Endometrial microvascular endothelial cells (primary cell): ENCODE measurements around the gene CCDC102A. TPM values are rescaled to one million over a fixed set of nuclear protein-coding genes. Genes with fewer than 3 reads are reported as not detected.
"Not testable (repeated sequence)": the region's sequence is repeated elsewhere in the genome, so short reads cannot be mapped to it uniquely, and the experiment has no call there.

Experiments
- in situ Hi-C: cut with HindIII; loops from 2 replicates; pipeline ENCODE4 v1.10.0; 2017; ENCODE audit warnings: low sequenced_read_pairs, low pct_unique_long_range_greater_than_20kb; ENCODE audit errors: inconsistent ontology term
- total RNA-seq: library from RNA; depleted of rRNA; stranded (reverse); fragments of >200 nt; gene quantifications from one replicate; pipeline ENCODE4 v1.2.3, GENCODE V29; 2015; ENCODE audit errors: inconsistent ontology term

The CCDC102A gene
- total RNA-seq: 9.8 TPM

- in situ Hi-C loops: no loop called here
Measured at GRCh38 chr16:57536306-57537193, at the start of gene CCDC102A. CCDC102A (minus strand) TSS chr16:57536571; CDS start chr16:57529177, 7,394 bp downstream.

DNA sequence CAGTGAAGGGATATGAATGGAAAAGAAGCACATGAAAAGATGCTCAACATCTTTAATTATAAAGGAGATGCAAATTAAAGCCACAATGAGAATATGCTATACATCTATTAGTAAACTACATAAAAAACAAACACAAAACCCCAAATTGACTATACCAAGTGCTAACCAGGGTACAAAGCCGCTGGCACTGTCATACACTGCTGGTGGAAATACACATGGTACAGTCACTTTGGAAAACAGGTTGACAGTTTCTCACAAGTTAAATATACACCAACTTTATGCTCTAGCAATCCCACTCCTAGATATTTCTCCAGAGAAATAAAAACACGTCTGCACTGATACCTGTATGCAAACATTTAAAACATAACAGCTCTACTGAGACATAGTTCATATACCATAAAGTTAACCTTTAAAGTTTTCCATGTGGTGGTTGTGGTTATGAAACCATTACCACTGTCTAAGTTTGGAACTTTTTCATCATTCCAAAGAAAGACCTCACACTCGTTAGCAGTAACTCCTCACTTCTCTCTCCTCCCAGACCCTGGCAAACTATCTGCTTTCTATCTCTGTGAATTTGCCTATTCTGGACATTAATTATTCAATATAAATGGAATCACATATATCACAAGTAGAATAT is 48.8 kb upstream of the CCDC102A start:
- in situ Hi-C loops: no loop called here

DNA sequence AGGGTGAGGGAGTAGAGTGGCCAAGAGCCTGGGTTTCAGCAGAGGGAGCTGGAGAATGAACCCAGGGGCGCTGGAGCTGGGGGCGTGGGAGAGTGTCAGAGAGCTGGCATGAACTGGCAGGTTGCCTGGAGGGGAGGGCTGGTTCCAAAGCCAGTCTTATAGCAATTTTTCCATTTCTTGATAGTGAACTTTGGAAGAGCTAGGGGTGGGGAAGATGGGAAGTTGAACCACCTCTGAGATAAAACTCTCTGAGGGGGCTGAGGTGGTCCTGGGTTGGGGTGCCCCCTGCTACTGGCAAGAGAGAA is 42.9 kb upstream of the CCDC102A start:
- in situ Hi-C loops: no loop called here

DNA sequence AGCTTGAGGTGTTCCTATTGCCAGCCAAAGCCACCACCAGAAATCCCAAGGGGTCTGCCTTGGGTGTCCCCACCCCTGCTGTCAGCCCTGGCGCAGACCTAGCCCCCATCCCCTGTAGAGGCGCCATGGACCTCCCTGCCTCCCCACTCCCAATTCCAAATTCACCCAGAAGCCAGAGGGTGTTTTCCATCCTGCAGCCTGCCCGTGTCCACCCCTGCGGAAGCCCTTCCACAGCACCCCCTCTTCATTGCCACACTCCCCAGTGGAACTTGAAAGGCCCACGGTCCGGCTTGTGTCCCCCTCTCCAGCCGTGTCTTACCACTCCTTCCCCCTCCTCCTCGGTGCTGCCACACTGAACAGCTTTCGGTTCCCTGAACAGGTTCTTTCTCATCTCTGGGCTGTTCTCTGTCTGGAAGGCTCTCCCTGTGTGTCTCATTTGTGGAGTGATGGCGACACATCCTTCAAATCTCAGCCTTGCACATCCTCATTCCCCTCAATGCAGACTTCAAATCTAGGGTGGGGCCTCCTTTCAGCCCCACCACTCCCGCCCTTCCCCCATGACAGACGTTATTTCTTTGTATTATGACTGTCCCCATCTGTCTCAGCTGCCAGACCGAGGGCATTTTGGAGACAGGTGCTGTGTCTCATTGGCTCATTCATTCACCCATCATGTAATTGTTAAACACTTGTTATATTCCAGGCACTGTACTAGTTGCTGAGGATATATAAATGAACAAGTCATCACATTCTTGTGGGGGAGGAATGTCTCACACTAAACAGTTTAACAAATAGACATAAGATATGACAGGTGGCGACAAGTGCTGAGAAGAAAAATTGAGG is 42.4 kb upstream of the CCDC102A start:
- in situ Hi-C loops: no loop called here

DNA sequence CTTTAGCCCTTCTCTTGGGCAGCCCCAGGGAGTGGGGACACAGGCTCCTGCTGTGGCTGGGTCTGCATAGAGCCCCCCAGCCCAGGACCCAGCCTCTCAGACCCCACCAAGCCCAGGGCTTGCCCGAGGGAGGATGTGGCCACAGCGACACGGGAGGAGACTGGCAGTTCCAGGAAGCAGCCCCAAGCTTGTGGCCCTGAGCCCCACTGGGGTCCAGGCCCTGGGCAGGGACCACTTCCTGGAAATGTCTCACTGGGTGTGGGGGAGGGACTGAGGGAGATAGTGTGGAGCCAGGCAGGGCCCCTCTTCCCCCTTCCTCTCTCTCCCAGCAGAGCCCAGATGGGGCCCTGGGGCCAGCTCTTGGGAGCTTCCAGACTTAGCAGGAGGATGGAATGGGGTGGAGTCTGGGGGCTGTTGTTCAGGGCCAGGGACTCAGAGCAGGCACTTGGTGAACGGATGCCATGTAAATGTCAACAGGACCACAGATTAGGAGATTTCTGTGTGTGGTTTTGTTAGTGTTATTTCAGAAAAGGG is 41.4 kb upstream of the CCDC102A start:
- in situ Hi-C loops: no loop called here

DNA sequence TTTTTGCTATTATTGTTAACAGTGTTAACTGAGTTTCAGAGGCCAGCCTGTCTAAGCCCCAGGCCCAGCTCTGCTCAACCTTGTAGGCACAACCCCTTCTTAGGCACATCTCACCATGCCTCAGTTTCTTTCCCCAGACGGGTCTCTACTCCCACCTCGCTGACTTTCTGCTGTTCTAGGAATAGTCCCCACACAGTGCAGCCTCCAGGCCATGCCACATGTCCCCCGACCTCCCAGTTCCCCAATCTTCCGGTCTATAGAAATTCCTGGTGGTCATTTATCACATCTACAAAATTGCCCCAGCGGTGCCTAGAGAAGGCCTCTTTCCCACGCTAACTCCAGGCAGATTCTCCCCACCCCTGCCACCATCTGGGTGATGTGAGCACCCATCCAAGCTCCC is 40.8 kb upstream of the CCDC102A start:
- in situ Hi-C loops: no loop called here

GRCh38 chr16:57576429-57576870 is 40.1 kb upstream of the CCDC102A start:
- in situ Hi-C loops: no loop called here

GRCh38 chr16:57575468-57576277 is 39.3 kb upstream of the CCDC102A start:
- in situ Hi-C loops: no loop called here

- in situ Hi-C loops: no loop called here
Measured at GRCh38 chr16:57574646-57575467, 38.5 kb upstream of the CCDC102A start.

- in situ Hi-C loops: no loop called here
Measured at GRCh38 chr16:57574086-57574485, 37.7 kb upstream of the CCDC102A start.

DNA sequence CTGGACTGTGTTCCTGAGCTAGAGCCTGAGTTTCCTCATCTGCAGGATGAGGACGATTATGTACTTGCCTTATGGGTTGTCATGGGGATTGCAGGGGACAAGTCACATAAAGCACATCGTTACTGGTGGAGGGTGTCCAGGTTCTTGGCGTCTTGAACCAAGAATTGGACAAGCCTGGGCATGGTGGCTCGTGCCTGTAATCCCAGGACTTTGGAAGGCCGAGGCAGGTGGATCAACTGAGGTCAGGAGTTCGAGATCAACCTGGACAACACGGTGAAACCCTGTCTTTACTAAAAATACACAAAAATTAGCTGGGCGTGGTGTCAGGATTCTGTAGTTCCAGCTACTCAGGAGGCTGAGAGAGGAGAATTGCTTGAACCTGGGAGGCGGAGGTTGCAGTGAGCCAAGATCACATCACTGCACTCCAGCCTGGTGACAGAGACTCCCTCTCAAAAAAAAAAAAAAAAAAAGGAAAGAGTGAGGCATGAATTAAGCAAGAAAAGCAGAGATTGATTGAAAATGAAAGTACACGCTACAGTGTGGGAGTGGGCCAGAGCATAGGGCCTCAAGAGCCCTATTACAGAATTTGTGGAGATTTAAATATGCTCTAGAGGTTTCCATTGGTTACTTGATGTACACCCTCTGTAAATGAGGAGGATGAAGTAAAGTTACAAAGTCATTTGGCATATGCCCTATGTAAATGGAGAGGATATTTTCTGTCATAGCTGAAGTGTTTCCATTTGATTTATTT is 36.8 kb upstream of the CCDC102A start:
- in situ Hi-C loops: no loop called here

DNA sequence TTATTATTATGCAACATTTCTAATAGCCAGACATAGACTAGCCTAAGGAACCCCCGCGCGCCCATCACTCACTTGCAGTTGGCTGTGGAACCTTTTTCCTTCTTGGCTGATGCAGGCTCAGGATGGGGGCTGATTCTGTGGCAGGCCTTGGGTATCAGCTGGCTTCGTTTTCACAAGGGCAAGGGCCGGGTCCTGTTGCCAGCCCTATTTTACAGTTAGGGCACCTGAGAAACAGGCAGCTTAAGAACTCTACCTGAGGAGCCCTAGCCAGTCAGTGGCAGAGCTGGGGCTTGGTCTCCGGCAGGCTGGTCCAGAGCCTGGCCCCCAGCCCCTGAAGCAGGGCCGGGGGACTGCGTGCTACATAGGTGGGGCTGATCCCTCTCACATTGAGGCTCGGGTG is 34.7 kb upstream of the CCDC102A start:
- in situ Hi-C loops: no loop called here

GRCh38 chr16:57570301-57571070 is 34.1 kb upstream of the CCDC102A start:
- in situ Hi-C loops: no loop called here

DNA sequence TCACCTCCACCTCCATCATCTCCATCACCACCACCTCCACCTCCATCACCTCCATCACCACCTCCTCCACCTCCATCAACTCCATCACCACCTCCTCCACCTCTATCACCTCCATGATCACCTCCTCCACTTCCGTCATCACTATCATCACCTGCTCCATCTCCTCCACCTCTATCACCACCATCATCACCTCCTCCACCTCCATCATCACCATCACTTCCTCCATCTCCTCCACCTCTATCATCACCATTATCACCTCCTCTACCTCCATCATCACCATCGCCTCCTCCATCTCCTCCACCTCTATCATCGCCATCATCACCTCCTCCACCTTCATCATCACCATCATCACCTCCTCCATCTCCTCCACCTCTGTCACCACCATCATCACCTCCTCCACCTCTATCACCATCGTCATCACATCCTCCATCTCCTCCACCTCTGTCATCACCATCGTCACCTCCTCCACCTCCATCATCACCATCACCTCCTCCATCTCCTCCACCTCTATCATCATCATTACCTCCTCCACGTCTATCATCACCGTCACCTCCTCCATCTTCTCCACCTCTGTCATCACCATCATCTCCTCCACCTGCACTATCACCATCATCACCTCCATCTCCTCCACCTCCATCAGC is 33.1 kb upstream of the CCDC102A start:
- in situ Hi-C loops: no loop called here

DNA sequence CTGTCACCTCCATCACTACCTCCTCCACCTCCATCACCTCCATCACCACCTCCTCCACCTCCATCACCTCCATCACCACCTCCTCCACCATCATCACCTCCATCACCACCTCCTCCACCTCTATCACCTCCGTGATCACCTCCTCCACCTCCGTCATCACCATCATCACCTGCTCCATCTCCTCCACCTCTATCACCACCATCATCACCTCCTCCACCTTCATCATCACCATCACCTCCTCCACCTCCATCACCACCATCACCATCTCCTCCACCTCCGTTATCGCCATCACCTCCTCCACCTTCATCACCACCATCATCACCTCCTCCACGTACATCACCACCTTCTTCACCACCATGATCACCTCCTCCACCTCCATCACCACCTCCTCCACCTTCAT is 32.4 kb upstream of the CCDC102A start:
- in situ Hi-C loops: not testable (repeated sequence)

- in situ Hi-C loops: no loop called here
Measured at GRCh38 chr16:57568173-57568678, 31.9 kb upstream of the CCDC102A start.
